NT2/D1 (cell line): ENCODE data around the gene NEUROG1.
"Not testable (repeated sequence)": the region's sequence is repeated elsewhere in the genome, so short reads cannot be mapped to it uniquely, and the experiment has no call there.

Source experiments
- DNase-seq: peaks from one replicate; pipeline ENCODE4 v3.0.0-alpha.2; 2011; ENCODE audit warnings: low read depth, low spot score
- H3K27me3 ChIP-seq: 2 replicates; pipeline ENCODE4 v1.6.0; 2011; ENCODE audit warnings: mild to moderate bottlenecking; ENCODE audit not compliant: insufficient read length, insufficient read depth
- H3K36me3 ChIP-seq: 2 replicates; pipeline ENCODE4 v1.6.1; 2011; ENCODE audit warnings: mild to moderate bottlenecking, low read length, mixed read lengths; ENCODE audit not compliant: insufficient read depth, insufficient read length
- H3K4me1 ChIP-seq: 2 replicates; pipeline ENCODE4 v1.5.1; 2011; ENCODE audit not compliant: insufficient read depth, insufficient read length
- H3K4me3 ChIP-seq: 2 replicates; pipeline ENCODE4 v1.5.1; 2011; ENCODE audit warnings: low read depth; ENCODE audit not compliant: insufficient read length
- H3K9ac ChIP-seq: 2 replicates; pipeline ENCODE4 v1.6.0; 2011; ENCODE audit warnings: low read depth; ENCODE audit not compliant: insufficient read length
- H3K9me3 ChIP-seq: 2 replicates; pipeline ENCODE4 v1.5.1; 2011; ENCODE audit warnings: mild to moderate bottlenecking, low read length; ENCODE audit not compliant: insufficient read depth
- SUZ12 ChIP-seq: IDR thresholded peaks from 2 replicates; pipeline ENCODE4 v1.6.1; 2011; ENCODE audit not compliant: insufficient read length, insufficient read depth; ENCODE audit errors: extremely low read depth
- YY1 ChIP-seq: IDR thresholded peaks from 2 replicates; pipeline ENCODE4 v1.6.1; 2011; ENCODE audit not compliant: insufficient read length, insufficient read depth
- ZNF274 ChIP-seq: IDR thresholded peaks from 2 replicates; pipeline ENCODE4 v1.6.1; 2011; ENCODE audit warnings: mild to moderate bottlenecking, low read depth, low read length

Gene NEUROG1

GRCh38 chr5:135534609-135535419 lies 950 bp downstream of the NEUROG1 start:
- no peak overlapping the region for H3K9ac ChIP-seq
- no peak for DNase-seq
- H3K27me3 ChIP-seq = peaks cover 99% of the 10 kb centered on the region

GRCh38 chr5:135533794-135534193 lies 2.0 kb downstream of the NEUROG1 start:
- peaks cover 99% of the 10 kb centered on the region for H3K27me3 ChIP-seq
- H3K36me3 ChIP-seq = no peaks in the 10 kb centered on the region
- no peak overlapping the region for H3K4me3 ChIP-seq
- DNase-seq = no peak
- TF ChIP-seq SUZ12 = no peak
- TF ChIP-seq YY1 = no peak
- TF ChIP-seq ZNF274 = no peak
- H3K9me3 ChIP-seq = peaks cover 22% of the 10 kb centered on the region; the same call in 1 of the 2 replicates
- no peak overlapping the region for H3K9ac ChIP-seq
- peaks cover 3% of the 10 kb centered on the region for H3K4me1 ChIP-seq

More at GRCh38 chr5:135534609-135535419, 950 bp downstream of the NEUROG1 start:
- peaks cover 23% of the 10 kb centered on the region; the same call in 1 of the 2 replicates for H3K9me3 ChIP-seq
- no peak for TF ChIP-seq YY1
- no peak for TF ChIP-seq ZNF274
- TF ChIP-seq SUZ12 = peak; percentile 52
- peaks cover 3% of the 10 kb centered on the region for H3K4me1 ChIP-seq
- no peaks in the 10 kb centered on the region for H3K36me3 ChIP-seq
- no peak overlapping the region for H3K4me3 ChIP-seq

DNA sequence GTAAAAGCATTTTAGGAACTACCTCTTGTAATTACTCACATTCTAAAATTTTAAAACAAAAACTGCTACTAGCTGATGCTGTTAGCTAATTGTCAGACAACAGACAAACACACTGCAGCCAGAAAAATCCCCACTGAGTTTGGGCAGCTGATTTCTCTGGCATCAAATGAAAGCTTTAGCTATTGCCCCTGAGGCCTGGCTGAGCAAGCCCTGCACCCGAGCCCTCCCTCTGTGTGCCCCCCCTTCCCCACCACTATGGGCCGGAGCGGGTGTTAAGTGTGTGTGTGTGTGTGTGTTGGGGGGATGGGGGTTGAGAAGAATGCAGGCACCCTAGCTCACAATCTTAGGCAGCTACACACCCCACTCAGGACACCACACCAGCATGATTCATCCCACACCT lies 2.4 kb downstream of the NEUROG1 start:
- H3K36me3 ChIP-seq = no peaks in the 10 kb centered on the region
- no peak overlapping the region for H3K4me3 ChIP-seq
- DNase-seq = no peak
- H3K9me3 ChIP-seq = peaks cover 18% of the 10 kb centered on the region; the same call in 1 of the 2 replicates
- peaks cover 99% of the 10 kb centered on the region for H3K27me3 ChIP-seq
- H3K4me1 ChIP-seq = peaks cover 3% of the 10 kb centered on the region
- no peak overlapping the region for H3K9ac ChIP-seq
- no peak for TF ChIP-seq SUZ12
- no peak for TF ChIP-seq ZNF274
- TF ChIP-seq YY1 = no peak

DNA sequence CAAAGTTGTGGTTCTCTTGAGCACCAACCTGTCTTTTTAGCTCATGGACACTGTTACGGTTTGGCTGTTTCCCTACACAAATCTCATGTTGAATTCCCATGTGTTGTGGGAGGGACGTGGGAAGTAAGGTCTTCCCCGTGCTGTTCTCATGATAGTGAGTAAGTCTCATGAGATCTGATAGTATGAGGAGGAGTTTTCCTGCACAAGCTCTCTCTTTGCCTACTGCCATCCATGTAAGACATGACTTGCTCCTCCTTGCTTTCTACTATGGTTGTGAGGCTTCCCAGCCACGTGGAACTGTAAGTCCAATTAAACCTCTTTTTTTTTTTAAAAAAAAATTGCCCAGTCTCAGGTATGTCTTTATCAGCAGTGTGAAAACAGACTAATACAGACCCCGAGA lies 6.2 kb downstream of the NEUROG1 start:
- H3K27me3 ChIP-seq = peaks cover 99% of the 10 kb centered on the region
- not testable (repeated sequence) for H3K36me3 ChIP-seq, H3K9ac ChIP-seq, H3K4me3 ChIP-seq, DNase-seq, H3K9me3 ChIP-seq, H3K4me1 ChIP-seq

- TF ChIP-seq SUZ12 (no peak), ZNF274 (no peak), YY1 (no peak)
- Histone ChIP-seq H3K36me3 (no peaks in the 10 kb centered on the region), H3K9me3 (peaks cover 24% of the 10 kb centered on the region), H3K4me3 (no peak overlapping the region), H3K4me1 (no peaks in the 10 kb centered on the region), H3K9ac (no peak overlapping the region), H3K27me3 (peaks cover 79% of the 10 kb centered on the region)
- no peak for DNase-seq
Observed at GRCh38 chr5:135526924-135527323, 8.8 kb downstream of the NEUROG1 start.

DNA sequence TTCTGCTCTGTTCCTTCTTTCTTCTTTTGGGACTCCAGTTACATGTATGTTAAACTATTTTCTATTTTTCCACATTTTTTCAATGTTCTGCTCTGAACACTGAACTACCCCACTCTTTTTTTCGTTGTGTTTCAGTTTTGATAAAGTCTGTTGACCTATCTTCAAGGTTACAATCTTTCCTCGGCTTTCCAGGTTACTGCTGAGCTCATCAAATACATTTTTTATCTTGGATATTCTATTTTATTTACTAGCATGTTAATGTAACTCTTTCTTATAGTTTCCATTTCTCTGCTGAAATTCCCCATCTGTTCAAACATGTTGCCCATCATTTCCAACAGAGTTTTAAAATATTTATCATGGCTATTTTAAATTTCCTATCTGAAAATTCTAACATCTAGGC lies 13.8 kb downstream of the NEUROG1 start:
- no peaks in the 10 kb centered on the region for H3K36me3 ChIP-seq
- no peak for DNase-seq

DNA sequence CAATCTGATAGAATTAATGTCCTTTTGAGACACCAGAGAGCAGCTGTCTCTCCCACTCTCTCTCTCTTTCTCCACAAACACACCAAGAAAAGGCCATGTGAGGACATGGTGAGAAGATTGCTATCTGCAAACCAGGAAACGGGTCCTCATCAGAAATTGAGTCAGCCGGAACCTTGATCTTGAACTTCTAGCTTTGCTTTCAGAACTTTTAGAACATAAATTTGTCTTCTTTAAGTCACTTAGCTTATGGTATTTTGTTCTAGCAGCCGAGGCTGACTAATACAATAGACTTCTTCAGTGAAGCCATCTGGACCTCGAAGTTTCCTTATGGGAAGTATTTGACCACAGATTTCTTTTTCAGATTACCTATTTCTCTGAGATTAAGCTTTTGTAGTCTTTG lies 18.1 kb downstream of the NEUROG1 start:
- no peak for DNase-seq
- no peaks in the 10 kb centered on the region for H3K36me3 ChIP-seq
- H3K9me3 ChIP-seq = peaks cover 18% of the 10 kb centered on the region
- H3K9ac ChIP-seq = no peak overlapping the region
- TF ChIP-seq YY1 (no peak), ZNF274 (no peak), SUZ12 (no peak)
- H3K4me3 ChIP-seq = no peak overlapping the region
- H3K27me3 ChIP-seq = peaks cover 28% of the 10 kb centered on the region
- H3K4me1 ChIP-seq = no peaks in the 10 kb centered on the region

More for the DNA sequence above, 13.8 kb downstream of the NEUROG1 start:
- Histone ChIP-seq H3K9ac (no peak overlapping the region), H3K9me3 (peaks cover 30% of the 10 kb centered on the region), H3K27me3 (peaks cover 43% of the 10 kb centered on the region), H3K4me1 (no peaks in the 10 kb centered on the region), H3K4me3 (no peak overlapping the region)
- TF ChIP-seq SUZ12 (no peak), YY1 (no peak), ZNF274 (no peak)
